Ovary (tissue), 3 donors: Measurements from ENCODE around the gene OSBPL5.

ENCODE experiments used
- POLR2A ChIP-seq: fragments of 450-650 bp; IDR thresholded peaks from one replicate; pipeline ENCODE4 v1.6.1; 2017; ENCODE audit warnings: antibody characterized with exemption, mild to moderate bottlenecking, moderate library complexity
- TF ChIP-seq, protein P1 (sequence below), 3 donors: fragments of 450-650 bp in 2 of 3; fragments of 200-600 bp in 1 of 3; IDR thresholded peaks; one replicate each; pipeline versions ENCODE4 v1.5.1 to v1.8.0; 2016 to 2022; ENCODE audit warnings: antibody characterized with exemption in 3 of 3, mild to moderate bottlenecking in 1 of 3
- donor health status: DM: no; HTN: no; CAD: no.

DNA sequence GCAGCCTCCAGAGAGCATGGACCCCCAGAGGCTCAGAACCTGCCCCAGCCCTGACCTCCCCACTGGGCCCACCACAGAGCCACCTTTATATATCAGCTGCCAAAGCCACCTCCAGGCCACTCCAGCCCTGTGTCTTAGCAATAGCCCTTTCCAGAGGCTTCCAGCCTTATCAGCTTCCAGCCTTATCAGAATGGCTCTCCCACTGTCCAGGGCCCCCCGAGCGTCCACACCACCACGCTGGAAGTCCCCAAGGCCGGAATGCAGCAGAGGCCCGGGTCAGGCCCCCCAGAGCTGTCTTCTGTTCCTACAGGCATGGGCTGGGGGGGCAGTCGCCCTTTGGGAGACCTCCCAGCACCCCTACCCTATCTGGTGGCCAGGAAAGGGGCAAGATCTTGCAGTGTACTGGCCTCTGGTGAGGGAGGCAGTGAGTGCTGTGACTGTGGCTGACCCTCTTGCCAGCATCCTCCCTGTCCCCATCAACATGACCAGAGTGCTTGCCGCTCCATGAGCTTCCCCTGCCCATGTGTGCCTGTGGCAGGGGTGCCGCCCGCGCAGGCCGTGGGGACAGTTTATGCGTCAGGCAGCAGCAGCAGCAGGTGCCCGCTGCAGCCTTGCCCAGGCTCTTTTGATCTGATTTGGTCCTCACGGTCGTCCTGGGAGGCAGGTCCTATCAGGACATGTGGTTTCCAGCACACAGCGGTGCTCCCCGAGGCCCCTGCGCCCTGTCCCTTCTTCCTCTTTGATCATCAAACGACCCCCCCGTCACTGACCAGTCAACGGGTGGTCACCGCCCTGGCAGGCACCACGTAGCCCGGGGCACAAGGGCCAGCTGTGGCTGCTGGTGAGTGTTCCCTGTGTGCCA is 15.9 kb downstream of the OSBPL5 start:
- TF ChIP-seq, protein P1, sequence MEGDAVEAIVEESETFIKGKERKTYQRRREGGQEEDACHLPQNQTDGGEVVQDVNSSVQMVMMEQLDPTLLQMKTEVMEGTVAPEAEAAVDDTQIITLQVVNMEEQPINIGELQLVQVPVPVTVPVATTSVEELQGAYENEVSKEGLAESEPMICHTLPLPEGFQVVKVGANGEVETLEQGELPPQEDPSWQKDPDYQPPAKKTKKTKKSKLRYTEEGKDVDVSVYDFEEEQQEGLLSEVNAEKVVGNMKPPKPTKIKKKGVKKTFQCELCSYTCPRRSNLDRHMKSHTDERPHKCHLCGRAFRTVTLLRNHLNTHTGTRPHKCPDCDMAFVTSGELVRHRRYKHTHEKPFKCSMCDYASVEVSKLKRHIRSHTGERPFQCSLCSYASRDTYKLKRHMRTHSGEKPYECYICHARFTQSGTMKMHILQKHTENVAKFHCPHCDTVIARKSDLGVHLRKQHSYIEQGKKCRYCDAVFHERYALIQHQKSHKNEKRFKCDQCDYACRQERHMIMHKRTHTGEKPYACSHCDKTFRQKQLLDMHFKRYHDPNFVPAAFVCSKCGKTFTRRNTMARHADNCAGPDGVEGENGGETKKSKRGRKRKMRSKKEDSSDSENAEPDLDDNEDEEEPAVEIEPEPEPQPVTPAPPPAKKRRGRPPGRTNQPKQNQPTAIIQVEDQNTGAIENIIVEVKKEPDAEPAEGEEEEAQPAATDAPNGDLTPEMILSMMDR (IDR thresholded peaks at IDR 0.05) = no peak
- TF ChIP-seq POLR2A = no peak
